ENCODE results near the gene SNAP25.

Gene SNAP25

GRCh38 chr20:10338426-10339180, 120.0 kb downstream of the SNAP25 start:
- no peak for DNase-seq

GRCh38 chr20:10339609-10340008, 121.0 kb downstream of the SNAP25 start:
- DNase-seq, result no peak

- no peak for DNase-seq
Measured at GRCh38 chr20:10342152-10342551, 123.5 kb downstream of the SNAP25 start.

GRCh38 chr20:10344953-10345352, 126.3 kb downstream of the SNAP25 start:
- DNase-seq, result no peak

GRCh38 chr20:10347086-10347880, 128.7 kb downstream of the SNAP25 start:
- DNase-seq, result no peak

- no peak for DNase-seq
Measured at GRCh38 chr20:10349118-10349517, 130.5 kb downstream of the SNAP25 start.

- DNase-seq, result no peak
Measured at GRCh38 chr20:10350188-10350842, 131.7 kb downstream of the SNAP25 start.

- DNase-seq, result no peak
Measured at GRCh38 chr20:10352934-10353824, 134.5 kb downstream of the SNAP25 start.

GRCh38 chr20:10356628-10357027, 138.0 kb downstream of the SNAP25 start:
- no peak for DNase-seq
